ENCODE measurements around the gene SLC25A21.

GRCh38 chr14:36700651-36701050 lies 471.8 kb downstream of the SLC25A21 start:
- TF ChIP-seq, protein P1, sequence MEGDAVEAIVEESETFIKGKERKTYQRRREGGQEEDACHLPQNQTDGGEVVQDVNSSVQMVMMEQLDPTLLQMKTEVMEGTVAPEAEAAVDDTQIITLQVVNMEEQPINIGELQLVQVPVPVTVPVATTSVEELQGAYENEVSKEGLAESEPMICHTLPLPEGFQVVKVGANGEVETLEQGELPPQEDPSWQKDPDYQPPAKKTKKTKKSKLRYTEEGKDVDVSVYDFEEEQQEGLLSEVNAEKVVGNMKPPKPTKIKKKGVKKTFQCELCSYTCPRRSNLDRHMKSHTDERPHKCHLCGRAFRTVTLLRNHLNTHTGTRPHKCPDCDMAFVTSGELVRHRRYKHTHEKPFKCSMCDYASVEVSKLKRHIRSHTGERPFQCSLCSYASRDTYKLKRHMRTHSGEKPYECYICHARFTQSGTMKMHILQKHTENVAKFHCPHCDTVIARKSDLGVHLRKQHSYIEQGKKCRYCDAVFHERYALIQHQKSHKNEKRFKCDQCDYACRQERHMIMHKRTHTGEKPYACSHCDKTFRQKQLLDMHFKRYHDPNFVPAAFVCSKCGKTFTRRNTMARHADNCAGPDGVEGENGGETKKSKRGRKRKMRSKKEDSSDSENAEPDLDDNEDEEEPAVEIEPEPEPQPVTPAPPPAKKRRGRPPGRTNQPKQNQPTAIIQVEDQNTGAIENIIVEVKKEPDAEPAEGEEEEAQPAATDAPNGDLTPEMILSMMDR (IDR thresholded peaks at IDR 0.05), result no peak
- no peak for TF ChIP-seq POLR2A (IDR thresholded peaks at IDR 0.05)
